ENCODE data around the gene ZBTB18.

The ZBTB18 gene

DNA sequence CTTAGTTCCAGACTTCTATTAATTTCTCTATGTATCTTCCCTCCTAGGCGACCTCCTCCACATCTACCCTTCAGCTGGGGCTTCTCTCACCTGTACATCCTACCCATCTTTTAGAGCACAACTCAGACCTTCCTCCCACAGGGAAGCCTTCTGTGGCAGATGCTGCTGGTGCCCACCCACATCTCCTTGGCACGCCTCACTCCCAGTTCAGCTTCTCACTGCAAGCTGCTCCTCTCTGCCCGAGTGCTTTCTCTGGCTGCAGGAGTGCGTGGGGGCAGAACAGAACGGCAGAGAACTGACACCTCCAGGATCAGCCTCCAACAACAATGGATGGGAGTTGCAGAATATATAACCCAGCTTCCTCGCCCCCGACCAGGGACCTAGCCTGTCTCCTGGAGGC lies 36.5 kb downstream of the ZBTB18 start:
- DNase-seq (ENCODE audit: low read depth, low spot score), result no peak

DNA sequence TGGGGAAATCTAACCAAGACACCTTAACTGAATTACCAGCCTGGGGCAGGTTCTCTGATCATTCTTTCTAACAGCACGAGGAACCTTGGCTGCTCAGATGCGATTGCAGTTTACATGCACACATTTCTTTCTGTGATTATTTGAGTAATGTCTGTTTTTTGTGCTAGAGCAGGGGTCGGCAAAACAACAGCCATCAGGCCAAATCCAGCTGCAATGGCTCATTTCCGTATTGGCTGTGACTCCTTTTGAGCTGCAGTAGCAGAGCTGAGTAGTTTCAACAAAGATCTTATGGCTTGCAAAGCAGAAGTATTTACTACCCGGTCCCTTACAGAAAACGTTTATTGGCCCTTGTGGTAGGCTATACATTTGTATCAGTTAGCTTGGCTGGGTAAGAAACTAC lies 37.1 kb downstream of the ZBTB18 start:
- no peak for DNase-seq (ENCODE audit: low read depth, low spot score)

DNA sequence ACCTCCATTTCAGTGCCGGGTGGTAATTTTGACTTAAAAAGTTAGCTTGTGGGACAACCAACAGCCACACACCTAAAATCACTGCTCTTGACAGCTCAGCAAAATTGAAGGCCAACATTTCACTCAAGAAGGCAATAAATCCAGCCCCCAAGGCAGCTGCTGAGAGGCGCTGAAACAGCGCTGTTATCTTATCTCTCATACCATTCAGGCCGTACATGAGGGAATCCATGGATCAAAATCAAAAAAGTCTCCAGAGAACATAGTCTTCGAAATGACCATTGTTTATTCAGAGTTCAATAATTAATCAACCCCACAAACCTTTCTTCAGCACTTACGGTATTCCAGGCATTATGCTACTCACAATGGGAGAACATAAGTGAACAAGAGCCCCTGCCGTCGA lies 38.5 kb downstream of the ZBTB18 start:
- no peak for DNase-seq (ENCODE audit: low read depth, low spot score)

DNA sequence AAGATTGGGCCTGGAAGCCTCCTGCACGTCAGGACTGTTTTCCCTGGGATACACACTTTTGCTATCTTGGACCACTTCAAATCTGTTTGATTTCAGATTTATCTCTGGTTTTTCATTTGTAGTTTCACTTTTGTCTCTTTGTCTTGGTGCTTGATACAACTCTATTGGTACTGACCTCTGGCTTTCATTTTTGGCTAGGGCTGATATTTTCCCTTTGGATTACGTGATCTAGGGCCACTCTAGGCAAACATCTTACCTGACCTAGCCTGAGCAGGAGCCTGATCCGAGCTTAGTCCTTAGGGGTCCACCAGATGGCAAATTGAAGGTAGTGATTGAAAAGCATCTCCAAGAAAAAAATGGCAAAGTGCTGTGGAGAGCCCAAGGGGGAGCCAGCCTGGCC lies 39.6 kb downstream of the ZBTB18 start:
- no peak for DNase-seq (ENCODE audit: low read depth, low spot score)

DNA sequence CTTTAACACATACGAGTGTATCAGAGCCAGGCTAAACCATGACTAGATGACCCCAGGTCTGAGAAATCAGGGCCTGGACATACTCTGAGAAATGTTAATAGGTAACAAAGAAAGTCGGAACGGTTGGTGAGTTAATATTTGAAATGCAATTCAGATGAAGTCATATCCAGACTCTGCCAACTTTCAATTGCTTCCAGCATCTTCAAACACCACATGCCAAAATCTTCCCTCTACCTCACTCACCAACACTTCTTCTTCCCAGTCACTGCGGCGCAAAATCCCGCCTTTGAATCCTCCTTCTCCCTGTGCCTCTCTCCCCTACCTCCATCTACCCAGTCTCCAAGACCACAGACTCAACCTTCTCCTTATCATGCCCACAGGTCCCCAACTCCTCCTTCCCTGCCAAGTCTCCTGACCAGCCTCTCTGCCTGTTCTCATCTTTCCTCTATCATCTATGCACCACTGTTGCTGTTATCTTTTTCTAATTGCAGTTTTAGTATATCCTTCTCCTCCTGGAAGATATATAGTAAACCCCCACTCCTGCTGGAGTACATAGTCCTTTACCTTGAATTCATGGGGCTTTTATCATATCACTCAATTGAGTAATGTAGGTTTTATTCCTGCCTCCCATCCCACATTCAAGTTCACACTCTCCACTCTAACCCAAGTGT lies 41.3 kb downstream of the ZBTB18 start:
- DNase-seq (ENCODE audit: low read depth, low spot score), result no peak

DNA sequence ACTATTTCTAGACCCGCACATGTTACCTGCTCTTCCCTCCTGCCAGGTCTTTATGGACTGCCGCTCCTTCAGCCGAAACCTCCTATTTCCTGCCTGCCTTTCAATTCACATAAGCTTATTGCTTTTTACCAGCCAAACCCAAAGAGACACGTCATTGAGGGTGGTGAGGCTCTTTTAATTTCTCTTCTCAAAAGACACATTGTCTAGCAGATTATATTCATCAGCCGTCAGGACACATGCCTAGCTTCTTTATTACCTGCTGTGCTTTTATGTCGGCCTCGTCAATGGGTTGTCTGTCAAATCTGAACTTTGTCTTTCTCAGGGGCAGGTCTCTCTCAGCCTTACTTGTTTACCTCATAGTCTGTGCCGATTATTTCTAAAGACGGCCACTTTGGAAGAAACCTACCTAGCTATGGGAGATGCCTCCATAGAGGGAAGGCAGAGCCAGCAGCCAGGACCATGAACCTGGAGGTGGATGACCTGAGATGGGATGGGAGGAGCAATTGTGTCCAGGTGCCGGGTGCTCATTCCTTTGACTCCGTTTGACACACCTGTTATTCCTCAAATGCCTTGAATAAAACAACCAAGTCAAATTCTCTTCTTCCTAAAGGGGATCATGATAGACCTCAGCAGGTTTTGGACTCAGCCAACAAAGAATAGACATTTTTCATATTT lies 42.0 kb downstream of the ZBTB18 start:
- no peak for DNase-seq (ENCODE audit: low read depth, low spot score)

DNA sequence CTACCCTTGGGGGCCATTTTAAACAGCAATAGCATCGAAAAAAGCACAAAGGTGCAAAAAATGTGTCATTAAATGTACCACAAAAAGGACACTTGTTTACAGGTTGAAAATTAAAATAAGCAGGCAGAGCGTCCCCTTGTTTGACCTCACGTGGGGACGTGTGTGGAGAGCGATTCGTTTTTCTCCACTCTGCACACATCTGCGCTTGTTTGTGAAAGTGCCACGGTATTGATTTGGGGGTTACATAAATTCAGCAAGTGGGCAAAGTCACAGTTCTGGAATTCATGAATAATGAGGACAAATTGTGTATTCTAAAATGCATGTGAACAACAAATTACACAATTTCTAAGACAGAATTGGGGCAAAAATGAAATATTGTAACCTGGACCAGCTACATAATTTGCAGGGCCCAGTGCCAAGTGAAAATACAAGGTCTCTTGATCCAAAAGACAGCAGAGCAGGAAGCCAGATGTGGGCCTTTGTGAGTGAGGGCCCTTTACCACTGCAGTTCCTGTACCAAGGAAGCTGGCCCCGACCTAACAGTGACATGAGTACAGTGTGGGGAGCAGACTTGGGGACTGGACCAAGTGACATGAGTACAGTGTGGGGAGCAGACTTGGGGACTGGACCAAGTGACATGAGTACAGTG lies 43.9 kb downstream of the ZBTB18 start:
- no peak for DNase-seq (ENCODE audit: low read depth, low spot score)

DNA sequence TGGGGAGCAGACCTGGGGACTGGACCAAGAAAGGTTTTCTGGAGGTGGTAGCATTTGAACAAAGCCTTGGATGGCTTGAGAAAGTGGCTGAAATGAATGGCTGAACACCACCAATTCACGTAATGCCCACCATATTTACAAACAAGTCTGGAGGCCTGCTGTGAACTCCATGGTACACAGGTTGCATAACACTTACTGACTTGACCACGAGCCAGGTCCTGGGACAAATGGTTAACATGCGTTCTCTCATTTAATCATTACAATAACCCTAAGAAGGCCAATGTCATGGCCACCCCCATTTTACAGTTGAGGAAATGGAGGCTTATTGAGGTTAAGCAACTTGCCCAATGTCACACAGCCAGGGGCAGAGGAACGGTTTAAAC lies 44.4 kb downstream of the ZBTB18 start:
- no peak for DNase-seq (ENCODE audit: low read depth, low spot score)

DNA sequence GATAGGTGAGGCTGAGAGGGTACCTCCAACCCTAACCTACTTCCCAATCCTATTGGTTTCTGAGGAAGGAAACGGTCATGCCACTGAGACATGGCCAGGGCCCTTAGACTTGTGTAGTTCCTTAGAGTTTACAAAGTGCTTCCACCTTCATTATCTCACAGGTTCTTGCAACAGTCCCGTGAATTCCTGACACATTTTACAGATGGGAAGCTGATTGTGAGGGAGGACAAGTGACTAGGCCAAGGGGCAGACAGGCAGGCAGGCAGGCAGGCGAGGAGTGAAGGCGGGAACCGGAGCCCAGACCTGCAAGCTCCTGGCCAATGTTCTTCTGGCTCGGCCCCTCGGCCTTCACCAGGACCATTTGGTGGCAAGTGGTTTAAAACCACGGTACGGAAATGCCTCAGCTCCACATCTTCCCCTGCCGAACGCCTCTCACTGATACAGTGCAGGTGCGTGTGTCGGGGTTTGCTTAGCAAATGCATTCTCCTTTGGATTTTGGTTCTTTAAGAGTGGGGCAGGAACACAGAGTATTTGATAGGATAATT lies 45.1 kb downstream of the ZBTB18 start:
- no peak for DNase-seq (ENCODE audit: low read depth, low spot score)

DNA sequence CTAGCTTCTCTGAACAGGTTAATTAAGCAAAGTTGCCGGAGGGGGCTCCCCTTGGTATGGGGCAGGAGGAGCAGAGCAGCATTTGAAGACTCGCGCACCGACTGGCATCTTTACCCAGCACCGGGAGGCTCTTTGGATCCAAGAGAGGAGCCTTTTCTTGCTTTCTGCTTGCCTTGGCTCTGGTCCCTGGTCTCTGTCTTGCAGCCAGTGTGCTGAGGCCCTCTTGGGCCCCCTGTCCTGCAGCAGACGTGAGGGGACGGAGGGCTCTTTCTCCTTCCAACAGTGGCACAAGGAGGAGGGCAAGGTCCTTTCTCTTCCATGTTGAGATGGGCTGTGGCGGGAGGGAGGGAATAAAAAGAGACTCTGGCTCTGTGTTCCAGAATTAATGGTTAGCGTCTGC lies 45.6 kb downstream of the ZBTB18 start:
- no peak for DNase-seq (ENCODE audit: low read depth, low spot score)

DNA sequence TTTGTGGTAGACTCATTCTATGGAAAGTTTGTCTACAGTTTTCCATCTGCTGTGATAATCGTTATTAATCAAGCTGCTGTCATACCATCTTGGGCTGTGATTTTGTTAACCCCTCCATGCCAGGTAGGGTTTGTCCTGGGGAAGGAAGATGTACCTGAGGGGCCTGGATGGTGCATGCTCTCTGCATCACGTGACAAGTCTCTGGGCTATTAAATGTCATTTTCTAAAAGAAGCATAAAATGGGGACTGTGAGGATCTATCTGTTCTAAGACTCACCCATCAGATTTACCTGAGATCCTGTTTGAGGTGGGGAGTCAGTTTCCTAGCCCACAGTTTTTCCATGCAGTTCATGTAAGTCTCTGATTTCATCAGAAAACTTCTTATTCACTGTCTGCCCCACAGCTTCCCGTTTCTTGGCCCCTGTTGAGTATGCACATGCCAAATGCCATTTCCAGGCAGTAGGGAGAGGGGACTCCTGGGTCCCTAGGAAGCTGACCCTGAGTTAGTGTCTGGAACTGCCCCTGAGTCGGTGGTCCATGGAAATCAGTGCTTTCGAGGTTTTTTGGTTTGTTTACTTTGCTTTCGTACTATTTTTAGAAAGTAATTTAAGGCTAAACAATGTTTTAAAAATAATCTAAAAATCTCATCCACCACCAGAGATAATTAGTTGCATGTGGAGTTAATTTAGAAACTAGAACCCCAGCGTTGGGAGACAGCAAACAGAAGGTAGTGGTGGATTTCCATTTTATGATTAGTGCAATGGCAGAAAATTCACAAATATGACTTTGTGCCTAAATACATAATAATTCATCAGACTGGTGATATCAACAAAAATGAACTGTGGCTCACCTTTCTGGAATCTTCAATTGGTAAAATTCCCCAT lies 46.7 kb downstream of the ZBTB18 start:
- no peak for DNase-seq (ENCODE audit: low read depth, low spot score)

DNA sequence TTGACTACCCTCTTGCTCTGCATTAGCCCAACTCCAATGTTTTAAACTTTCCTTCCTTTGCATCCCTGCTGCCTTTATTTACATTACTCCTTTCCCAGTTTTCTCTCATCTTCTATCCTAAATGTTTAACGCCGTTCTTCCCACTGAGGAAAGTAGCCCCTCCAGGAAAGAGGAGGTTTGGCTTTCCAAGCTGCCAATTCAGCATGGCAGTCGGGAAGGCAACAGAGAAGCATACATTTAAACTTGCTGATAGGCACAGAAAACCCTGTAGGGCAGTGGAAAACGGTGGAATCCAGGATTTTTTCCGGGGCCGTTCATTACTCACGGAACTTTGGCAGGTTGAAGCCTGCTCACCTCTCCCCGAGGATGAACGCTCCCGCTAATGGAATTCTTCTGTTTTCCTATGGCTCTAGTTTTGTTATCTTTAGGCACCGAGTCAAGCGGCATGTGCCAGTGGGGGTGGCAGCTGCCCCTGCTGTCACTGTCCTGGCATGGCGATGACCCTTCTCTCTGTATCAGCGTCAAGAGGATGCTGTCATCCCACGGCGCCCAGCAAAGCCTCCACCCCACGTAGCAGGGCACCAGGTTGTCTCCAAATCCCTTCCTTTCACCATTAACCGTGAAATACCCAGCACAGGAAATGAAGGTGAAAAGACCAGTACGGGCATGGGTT lies 48.3 kb downstream of the ZBTB18 start:
- no peak for DNase-seq (ENCODE audit: low read depth, low spot score)

DNA sequence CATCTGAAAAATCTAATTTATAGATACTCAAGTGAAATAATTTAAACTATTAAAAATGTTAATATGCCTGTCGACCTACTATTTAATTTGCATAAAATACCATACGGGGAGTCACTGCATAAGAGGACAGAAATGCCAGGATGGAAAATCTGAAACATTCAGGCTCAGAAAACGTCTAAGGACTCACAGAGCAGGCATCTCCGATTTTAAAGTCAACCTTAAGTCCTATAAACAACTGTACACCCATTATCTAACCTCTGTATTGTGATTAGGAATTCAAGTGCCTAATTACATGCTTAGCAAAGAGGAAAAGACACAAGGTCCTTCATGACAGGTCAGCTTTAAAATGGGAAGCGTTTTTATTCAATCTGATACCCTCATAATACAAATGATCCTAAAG lies 49.2 kb downstream of the ZBTB18 start:
- no peak for DNase-seq (ENCODE audit: low read depth, low spot score)

DNA sequence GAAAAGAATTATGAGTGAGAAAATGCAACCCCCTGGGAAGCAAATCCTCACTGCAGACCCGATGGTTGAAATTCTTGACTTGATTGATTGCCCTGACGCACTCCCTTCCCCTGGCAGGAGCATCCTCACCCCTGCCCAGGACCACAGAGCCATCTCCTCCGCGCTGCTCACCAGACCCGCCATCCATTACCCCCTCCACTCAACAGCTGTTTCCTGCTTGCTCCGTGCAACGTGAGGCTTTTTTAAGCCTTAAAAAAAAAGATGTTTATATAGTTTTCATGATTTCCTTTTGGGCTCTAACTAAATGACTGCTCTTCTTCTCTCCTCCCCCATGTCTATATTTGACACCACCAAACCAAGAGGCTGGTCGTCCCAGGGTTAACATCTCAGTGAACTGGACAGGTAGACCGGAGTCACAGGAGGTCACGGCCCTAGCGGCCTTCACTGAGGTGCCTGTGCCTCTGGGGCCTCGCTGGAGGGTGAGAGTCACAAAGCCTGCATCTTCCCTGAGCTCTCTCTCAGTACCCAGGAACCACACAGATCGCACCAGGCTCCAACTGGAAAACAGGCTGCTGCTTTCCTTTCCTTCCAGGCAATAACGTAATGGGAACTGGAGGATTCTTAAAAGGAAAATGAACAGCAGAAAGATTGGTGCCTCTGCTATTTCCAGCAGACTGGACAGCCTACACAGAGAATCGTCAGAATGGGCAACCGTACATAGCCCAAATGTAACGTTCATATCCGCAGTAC lies 49.8 kb downstream of the ZBTB18 start:
- DNase-seq (ENCODE audit: low read depth, low spot score), result no peak

DNA sequence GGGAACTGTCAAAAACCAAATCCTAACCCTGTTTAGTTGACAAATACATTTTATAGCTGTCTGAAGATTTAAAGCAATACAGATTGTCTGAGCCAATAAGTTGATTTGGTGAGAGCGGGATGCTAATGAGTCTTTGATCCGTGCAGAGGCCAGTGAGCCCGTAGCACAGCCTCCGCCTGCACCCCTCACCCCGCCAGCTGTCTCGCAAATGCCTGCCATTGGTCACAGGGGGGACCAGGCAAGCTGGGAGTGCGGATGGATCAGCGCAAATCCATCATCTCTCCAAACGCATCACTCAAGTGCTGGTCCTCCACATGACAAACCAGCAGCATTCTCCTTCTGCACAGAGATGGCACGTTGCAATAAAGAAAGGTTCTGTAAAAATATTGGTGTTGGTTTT lies 51.0 kb downstream of the ZBTB18 start:
- DNase-seq (ENCODE audit: low read depth, low spot score), result no peak

DNA sequence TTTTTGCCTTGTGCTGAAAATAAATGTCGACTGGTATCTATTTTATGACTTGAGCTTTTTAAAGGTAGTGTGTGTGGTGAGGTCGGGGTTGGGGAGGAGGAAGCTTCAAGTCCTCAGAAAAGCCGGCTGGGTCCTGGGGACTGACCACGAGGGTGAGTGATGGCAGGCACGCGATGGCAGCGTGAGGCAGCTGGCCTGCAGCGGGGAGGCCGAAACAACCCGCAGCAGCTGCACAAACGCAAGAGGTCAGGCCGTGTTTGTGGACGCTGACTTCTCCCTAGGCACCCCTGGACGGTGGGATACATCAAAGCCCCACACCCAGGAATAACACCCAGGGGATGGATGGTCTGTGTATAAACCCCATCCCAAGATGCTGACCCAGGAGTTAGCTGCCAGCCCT lies 51.4 kb downstream of the ZBTB18 start:
- no peak for DNase-seq (ENCODE audit: low read depth, low spot score)

DNA sequence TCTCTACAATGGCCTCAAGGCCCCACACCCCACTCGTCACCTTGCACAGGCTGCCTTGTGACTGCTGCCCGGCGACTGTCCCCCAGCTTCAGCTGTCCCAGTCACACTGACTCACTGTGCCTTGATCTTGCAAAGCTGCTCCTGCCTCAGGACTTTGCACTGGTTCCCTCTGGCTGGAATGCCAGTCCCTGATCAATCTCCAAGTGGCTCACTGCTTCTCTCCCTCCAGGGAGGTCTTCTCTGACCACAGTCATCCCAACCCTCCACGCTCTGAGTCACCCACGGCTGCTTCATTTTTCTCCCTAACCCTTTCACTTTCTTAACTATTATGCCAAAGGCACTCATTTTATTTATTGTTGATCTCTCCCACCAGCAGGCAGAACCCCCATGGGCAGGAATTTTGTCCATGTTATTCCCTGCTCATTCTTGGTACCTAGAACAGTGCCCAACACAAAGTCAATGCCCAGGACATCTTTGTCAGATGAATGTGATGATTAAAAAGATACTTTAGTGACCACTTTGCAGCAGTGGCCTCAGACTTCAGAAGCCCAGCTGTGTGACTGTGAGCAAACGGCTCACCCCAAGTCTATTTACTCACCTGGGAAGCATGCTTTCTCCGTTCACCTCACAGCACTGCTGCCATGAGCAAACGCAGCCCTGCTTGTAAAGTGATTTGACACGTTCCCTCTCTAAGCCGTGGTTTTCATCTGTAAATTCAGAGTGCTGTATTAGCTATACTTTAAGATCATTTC lies 53.4 kb downstream of the ZBTB18 start:
- DNase-seq (ENCODE audit: low read depth, low spot score), result no peak

DNA sequence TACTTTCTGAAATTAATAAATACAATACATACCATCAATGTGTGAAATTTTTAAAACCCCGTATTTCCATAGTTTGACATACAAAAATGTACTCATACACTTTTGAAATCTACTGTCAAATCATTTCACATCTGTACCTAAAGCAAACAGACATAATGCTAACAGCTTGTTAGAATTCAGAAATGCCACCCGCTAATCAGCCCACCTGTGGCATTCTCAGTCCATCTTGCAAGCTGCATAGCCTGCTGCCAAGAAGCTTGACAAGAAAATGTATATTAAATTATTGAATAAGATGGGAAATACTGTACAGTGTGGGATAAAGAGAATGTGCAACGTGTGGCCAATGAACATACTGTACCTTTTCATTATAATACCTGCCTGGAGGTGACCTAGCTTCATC lies 55.1 kb downstream of the ZBTB18 start:
- no peak for DNase-seq (ENCODE audit: low read depth, low spot score)

Data from activated CD4-positive, CD25-positive, alpha-beta regulatory T cell treated with anti-CD3 and anti-CD28 coated beads, Interleukin-2, amount 50 U/mL, for 16 hours (primary cell).